Liver (tissue), 3 donors: ENCODE data around the gene SPTBN1.

ENCODE experiments used
- ATF3 ChIP-seq: IDR thresholded peaks from 2 replicates; pipeline ENCODE4 v1.6.1; 2016; ENCODE audit warnings: antibody characterized with exemption
- CTCF ChIP-seq: fragments of 150-350 bp; IDR thresholded peaks from 2 replicates; pipeline ENCODE4 v1.5.1; 2017; ENCODE audit warnings: improper control_type of control experiment, low read depth, low read length; ENCODE audit not compliant: missing input control
- GABPA ChIP-seq, 2 donors: IDR thresholded peaks in 1 of 2; conservative IDR thresholded peaks in 1 of 2; 2 replicates each; pipeline ENCODE4 v1.6.1; 2016; ENCODE audit warnings: antibody characterized with exemption in 2 of 2, mild to moderate bottlenecking in 1 of 2, moderate library complexity in 1 of 2
- JUND ChIP-seq, 2 donors: IDR thresholded peaks; 2 replicates each; pipeline ENCODE4 v1.6.1; 2016; ENCODE audit warnings: antibody characterized with exemption in 2 of 2
- RAD21 ChIP-seq, 2 donors: IDR thresholded peaks; 2 replicates each; pipeline ENCODE4 v1.6.1; 2016; ENCODE audit warnings: antibody characterized with exemption in 2 of 2, mild to moderate bottlenecking in 2 of 2
- RXRA ChIP-seq, 2 donors: IDR thresholded peaks; 2 replicates each; pipeline ENCODE4 v1.6.1; 2017 to 2018; ENCODE audit warnings: antibody characterized with exemption in 2 of 2, mild to moderate bottlenecking in 1 of 2
- YY1 ChIP-seq: IDR thresholded peaks from 2 replicates; pipeline ENCODE4 v1.6.1; 2016; ENCODE audit warnings: antibody characterized with exemption, mild to moderate bottlenecking
- ZBTB33 ChIP-seq: IDR thresholded peaks from 2 replicates; pipeline ENCODE4 v1.6.1; 2016; ENCODE audit warnings: antibody characterized with exemption
- TF ChIP-seq, protein P1 (sequence below): IDR thresholded peaks from 2 replicates; pipeline ENCODE4 v1.6.1; 2016; ENCODE audit warnings: antibody characterized with exemption, mild to moderate bottlenecking
- donor health status: healthy.
- donor health status: healthy.

DNA sequence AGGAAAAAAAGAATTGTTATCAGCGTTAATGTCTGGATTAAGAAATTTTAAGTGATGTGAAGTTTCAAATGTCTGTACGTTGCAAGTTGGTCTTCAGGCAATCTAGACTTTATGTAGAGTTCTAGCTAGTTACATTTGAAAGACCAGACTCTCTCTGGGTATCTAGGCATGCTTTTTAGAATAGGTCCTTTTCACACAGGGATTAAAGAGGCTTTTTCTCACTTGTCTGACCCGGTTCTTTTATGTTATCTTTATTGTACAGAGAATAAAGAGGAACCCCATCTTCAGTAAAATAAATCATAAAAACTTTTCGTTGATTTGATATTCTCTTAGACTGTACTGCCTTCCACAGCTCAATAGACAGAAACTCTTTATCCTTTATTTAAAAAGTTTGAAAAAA, 258.9 kb downstream of the SPTBN1 start:
- no peak for TF ChIP-seq CTCF
- no peak for TF ChIP-seq JUND (IDR thresholded peaks at IDR 0.05)
- TF ChIP-seq GABPA (IDR thresholded peaks at IDR 0.05 in 1 of 2, conservative IDR thresholded peaks at IDR 0.05 in 1 of 2): no peak
- TF ChIP-seq, protein P1, sequence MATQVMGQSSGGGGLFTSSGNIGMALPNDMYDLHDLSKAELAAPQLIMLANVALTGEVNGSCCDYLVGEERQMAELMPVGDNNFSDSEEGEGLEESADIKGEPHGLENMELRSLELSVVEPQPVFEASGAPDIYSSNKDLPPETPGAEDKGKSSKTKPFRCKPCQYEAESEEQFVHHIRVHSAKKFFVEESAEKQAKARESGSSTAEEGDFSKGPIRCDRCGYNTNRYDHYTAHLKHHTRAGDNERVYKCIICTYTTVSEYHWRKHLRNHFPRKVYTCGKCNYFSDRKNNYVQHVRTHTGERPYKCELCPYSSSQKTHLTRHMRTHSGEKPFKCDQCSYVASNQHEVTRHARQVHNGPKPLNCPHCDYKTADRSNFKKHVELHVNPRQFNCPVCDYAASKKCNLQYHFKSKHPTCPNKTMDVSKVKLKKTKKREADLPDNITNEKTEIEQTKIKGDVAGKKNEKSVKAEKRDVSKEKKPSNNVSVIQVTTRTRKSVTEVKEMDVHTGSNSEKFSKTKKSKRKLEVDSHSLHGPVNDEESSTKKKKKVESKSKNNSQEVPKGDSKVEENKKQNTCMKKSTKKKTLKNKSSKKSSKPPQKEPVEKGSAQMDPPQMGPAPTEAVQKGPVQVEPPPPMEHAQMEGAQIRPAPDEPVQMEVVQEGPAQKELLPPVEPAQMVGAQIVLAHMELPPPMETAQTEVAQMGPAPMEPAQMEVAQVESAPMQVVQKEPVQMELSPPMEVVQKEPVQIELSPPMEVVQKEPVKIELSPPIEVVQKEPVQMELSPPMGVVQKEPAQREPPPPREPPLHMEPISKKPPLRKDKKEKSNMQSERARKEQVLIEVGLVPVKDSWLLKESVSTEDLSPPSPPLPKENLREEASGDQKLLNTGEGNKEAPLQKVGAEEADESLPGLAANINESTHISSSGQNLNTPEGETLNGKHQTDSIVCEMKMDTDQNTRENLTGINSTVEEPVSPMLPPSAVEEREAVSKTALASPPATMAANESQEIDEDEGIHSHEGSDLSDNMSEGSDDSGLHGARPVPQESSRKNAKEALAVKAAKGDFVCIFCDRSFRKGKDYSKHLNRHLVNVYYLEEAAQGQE: no peak
- TF ChIP-seq YY1: no peak
- no peak for TF ChIP-seq ATF3
- no peak for TF ChIP-seq ZBTB33
- no peak for TF ChIP-seq RXRA (IDR thresholded peaks at IDR 0.05)
- TF ChIP-seq RAD21 (IDR thresholded peaks at IDR 0.05): no peak
